NCI-H1694 (cell line): Measurements from ENCODE around the gene P3H2.

Source experiments
- DNase-seq: peaks from one replicate; lab custom pipeline; 2025; lab: John Stamatoyannopoulos, UW

P3H2 gene

DNA sequence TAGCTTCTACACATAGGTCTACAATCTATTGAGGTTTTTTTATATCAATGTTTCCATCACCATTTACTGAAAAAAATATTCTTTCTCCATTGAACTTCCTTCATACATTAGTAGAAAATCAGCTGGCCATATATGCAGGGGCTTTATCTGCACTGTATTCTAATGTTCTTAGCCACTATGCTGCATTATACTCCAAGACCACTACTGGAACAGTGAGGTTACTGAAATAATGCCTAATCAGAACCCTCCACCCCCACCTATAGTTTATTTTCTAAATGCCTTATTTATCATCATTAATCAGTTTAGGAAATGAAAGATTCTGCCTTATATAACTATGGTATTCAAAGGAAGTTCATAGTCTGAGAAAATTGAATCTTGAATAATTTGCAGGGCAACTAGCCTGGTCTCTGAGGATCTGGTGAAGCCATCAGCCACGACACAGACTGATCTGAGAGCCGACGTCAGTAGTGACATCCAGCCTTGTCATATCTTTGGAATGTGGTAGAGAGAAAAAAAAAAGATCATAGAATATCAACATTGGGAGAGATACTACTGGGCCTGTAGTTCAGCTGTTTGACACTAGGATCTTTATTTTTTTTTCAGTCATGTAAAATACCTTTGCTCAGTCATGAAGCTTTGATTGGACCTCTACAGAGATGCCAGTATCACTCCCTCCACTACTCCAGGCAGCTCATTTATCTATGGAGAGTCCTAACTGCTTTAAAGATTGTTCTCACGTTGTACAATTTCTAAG, 66.6 kb downstream of the P3H2 start:
- no peak for DNase-seq

GRCh38 chr3:190051641-190052040, 69.1 kb downstream of the P3H2 start:
- no peak for DNase-seq

GRCh38 chr3:190048932-190049441, 71.7 kb downstream of the P3H2 start:
- DNase-seq: no peak

GRCh38 chr3:190044974-190045373, 75.7 kb downstream of the P3H2 start:
- DNase-seq: no peak

GRCh38 chr3:190044142-190044541, 76.6 kb downstream of the P3H2 start:
- no peak for DNase-seq

DNA sequence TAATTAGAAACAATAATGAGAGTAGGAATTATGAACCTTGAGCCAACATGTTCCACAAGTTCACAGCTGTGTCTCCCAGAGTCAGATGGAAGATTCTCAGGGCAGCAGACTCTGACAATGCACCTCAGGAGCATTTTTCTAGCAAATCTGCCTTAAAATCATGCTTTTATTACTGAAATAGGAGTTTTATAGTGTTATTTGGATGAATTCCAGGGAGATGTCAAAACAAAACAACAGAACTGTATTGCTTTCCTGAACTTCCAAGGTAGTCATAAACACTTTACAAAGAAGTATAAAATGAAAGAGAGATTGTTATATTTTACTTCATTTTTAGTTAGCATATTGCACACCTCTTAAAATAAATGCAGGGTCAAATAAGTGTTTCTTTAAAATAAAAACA, 77.0 kb downstream of the P3H2 start:
- no peak for DNase-seq

DNA sequence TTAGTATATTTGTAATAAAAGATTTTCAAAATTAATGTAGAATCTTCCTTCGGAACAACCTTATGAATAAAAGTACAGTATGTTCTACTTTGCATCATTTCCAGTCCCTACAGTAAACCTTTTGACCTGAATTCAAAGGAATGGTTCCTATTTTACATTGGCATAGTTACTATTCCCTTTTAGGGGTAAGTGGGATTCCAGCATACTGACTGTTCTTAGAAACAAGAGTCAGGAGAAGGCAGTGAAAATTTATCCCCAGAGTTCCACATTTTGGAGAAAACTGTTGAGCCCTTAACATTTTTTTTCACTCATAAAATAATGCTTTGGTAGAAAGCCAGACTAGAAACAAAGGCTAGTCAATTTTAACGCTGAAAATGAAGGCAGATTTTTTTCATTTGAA, 78.1 kb downstream of the P3H2 start:
- DNase-seq: no peak

- DNase-seq: no peak
These were observed 79.2 kb downstream of the P3H2 start for GRCh38 chr3:190041333-190042041.

DNA sequence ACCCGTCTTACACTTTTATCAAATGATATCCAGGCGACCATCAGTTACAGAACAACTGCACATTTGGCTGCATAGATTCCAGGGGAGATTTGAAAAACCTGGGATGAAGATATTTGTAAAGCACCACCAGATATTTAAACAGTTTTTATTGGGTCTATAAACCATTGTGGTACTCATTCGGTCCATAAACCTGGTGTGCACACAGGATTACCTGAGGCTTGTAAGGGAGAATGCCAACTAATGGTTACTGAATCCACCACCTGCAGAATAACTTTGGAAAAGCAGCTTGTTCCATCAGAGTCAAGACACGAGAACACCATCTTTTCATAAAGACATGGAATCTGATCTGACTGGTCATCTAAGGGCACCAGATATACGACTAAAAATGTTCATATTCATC, 80.6 kb downstream of the P3H2 start:
- no peak for DNase-seq

DNA sequence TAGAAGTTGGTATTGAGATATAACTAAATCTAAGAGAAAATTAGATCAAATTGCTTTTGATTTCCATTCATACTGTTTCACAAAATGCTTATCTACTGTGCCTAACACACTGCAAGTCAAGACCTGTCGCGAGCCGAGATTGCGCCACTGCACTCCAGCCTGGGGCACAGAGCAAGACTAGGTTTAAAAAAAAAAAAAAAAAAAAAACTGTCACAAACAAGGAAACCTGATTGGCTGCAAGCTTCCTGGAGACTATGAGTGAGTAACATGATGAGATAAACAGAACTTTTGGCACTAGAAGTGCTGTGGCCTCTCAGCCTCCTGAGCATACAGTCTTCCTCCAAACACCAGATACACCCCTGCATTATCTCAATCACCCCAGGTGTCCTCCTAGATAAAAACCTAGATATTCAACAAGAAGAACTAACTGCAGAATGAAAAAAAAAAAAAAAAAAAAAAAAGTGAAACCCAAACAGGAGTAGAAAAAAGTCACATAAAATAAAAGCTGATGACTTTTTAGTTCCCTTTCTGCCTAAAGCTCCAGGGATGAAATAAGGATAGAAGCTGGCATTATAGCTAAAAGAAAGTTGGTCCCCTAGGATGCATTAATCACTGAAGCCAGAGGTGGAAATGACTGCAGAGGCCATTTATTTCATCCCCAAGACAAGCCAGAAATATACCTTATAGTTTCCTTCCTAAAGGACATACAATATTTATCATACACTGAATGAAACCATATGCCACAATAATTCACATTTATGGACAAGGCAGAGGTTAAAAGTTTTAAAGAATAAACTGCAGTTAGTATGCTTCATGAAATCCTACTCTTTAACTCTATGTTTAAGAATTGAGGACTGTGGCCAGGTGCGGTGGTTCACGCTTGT, 82.4 kb downstream of the P3H2 start:
- no peak for DNase-seq

DNA sequence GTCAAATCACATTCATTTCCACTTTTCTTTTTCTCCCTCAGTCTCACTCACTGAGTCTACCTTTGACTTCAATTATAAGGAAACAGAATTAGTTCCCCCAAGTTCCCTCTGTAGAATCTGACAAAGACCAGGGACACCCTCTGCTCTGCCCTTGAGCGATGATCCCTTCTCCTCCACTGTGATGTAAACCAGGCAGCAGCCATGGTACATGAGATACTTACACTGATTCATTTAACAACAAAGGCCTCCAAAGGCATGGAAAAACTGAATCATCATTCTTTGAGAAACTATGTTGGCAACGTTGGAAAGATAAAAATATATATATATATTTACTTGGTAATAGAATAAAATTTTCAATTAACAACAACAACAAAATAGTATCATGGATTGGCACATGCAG, 84.1 kb downstream of the P3H2 start:
- no peak for DNase-seq

DNA sequence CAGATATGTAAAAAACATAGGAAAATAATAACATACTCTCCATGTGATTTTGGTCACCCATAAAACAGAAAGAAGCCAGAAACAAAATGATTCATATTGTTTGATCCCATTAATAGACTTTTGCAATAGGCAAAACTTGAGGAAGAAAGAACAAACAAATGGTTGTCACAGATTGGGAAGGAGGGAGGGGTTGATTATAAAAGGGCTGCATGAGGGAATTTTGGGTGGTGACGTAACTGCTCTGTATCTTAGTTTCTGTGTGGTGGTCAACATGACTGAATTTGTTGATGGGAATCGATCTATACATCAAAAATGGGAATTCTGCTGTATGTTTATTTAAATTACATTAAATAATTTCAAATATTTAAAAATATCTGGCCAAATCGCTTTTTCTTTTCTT, 86.3 kb downstream of the P3H2 start:
- DNase-seq: no peak

GRCh38 chr3:190032923-190033322, 87.8 kb downstream of the P3H2 start:
- no peak for DNase-seq

DNA sequence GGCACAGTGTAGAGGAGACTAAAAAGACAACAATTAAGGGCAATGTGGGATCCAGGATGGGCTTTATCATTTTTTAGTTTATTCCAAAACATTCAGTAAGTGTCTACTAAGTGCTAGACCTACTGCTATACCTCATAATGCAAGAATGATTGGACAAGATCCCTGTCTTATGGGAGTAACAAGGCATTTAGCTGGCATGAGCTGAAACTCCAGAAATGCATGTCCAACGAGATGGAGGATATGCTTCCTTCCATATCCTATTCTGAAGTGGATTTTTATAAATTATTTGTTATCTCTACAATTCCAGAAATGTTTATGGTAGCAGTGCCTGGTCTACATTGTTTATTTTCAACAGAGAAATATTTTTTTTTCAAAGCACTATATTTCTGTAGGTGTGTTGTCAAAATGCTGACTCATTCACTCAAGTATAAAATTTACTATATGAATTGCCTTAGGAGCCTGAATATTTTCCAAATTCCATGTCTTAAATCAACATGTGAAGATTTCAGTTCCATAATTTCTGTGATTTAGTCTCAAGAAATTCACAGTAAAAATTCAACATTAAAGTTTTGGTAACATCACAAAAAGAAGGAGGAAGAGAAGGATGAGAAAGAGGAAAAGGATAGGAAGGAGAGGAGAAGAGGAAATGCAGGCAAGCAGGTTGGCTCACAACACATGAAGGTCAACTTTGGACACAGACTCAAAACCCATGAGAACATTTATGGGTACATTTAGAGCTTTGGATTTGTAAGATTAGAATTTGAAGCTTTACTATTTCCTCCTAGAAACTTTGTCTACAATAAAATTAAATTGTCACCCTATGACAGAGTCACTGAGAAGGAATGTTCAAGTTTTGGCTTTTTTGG, 88.6 kb downstream of the P3H2 start:
- DNase-seq: no peak

GRCh38 chr3:190027116-190027515, 93.6 kb downstream of the P3H2 start:
- DNase-seq: no peak

DNA sequence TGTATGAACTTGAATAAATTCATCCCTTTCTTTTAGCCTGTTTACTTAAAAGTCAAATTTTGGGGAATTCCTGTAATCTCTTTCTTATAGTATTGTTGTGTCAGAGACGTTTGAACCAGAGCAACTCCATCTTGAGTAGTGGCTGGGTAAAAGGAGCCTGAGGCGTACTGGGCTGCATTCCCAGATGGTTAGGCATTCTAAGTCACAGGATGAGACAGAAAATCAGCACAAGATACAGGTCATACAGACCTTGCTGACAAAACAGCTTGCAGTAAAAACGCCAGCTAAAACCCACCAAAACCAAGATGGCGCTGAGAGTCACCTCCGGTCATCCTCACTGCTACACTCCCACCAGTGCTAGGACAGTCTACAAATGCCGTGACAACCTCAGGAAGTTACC, 94.5 kb downstream of the P3H2 start:
- no peak for DNase-seq

DNA sequence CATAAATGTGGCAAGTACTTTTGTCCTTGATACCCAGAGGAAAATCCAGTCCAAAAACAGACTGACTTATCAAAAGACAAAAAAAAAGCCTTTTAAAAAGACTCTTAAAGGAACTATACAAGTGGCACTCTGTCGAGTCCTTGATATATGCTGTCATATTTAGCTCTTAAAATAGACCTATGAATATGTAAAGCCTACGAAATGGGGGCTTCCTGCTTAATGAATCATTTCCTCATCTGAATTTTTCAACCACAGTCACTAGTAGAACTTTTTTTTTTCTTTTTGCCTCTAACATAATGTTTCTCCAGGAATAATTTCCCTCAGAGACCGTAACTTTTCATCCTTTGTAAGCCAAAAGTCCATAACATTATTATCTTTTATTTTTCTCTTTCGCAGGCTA, 95.8 kb downstream of the P3H2 start:
- no peak for DNase-seq

DNA sequence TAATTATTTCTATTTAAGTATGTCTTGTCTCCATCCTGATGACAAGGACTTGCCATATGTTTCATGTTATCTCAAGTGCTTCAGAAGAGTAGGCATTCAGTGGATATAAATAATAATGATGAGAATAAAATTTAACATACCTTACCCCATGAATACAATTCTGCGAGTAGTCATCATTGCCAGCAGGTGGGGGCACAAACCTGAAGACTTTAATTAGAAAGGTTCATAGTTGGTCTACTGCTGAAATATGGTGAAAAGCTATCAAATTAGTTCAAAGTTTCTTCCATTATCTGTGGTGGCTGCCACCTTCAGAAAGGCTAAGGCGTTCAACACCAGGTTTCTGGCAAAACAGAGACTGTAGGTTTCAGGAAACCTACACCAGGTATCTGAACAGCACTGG, 100.9 kb downstream of the P3H2 start:
- no peak for DNase-seq

GRCh38 chr3:190019006-190019405, 101.7 kb downstream of the P3H2 start:
- no peak for DNase-seq

- DNase-seq: no peak
These were observed 102.2 kb downstream of the P3H2 start for GRCh38 chr3:190018460-190018859.

GRCh38 chr3:190017521-190018288, 103.0 kb downstream of the P3H2 start:
- no peak for DNase-seq
